CD4-positive, alpha-beta memory T cell (primary cell): ENCODE results near the gene CACHD1. TPM values are rescaled to one million over a fixed set of nuclear protein-coding genes. Genes with fewer than 3 reads are reported as not detected.
A peak's percentile ranks its signal among the peaks of the same experiment; 100 is the strongest.

Source experiments
- CTCF ChIA-PET: fragments of 350-600 bp; sonication (Branson Sonifier 250); formaldehyde crosslinking; loops from one replicate; lab custom pipeline; 2021; ENCODE audit warnings: inconsistent platforms; ENCODE audit not compliant: partially characterized antibody; lab: Charles Lee
- POLR2A ChIA-PET: fragments of 350-600 bp; sonication (Branson Sonifier 250); formaldehyde crosslinking; loops from one replicate; lab custom pipeline; 2021; ENCODE audit not compliant: partially characterized antibody; lab: Charles Lee
- DNase-seq, 5 donors: peaks; one replicate each; pipeline versions ENCODE4 v3.0.0 to v3.0.0-alpha.2; 2020 to 2022; ENCODE audit warnings: mixed read lengths in 1 of 5
- H3K27ac ChIP-seq: one replicate; pipeline ENCODE4 v1.7.0; 2013; ENCODE audit warnings: low read depth, low read length
- H3K27me3 ChIP-seq: 2 replicates; pipeline ENCODE4 v1.7.0; 2013; ENCODE audit warnings: mild to moderate bottlenecking, low read length, moderate library complexity; ENCODE audit not compliant: insufficient read depth
- H3K36me3 ChIP-seq: 2 replicates; pipeline ENCODE4 v1.7.0; 2013; ENCODE audit warnings: mild to moderate bottlenecking, low read length, moderate library complexity; ENCODE audit not compliant: insufficient read depth
- H3K4me1 ChIP-seq: 2 replicates; pipeline ENCODE4 v1.7.0; 2013; ENCODE audit warnings: mild to moderate bottlenecking, low read length, moderate library complexity; ENCODE audit not compliant: insufficient read depth
- H3K4me3 ChIP-seq, 2 donors: one replicate each; pipeline ENCODE4 v1.7.0; 2013; ENCODE audit warnings: low read length in 2 of 2, mild to moderate bottlenecking in 1 of 2
- H3K9me3 ChIP-seq, 2 donors: one replicate each; pipeline ENCODE4 v1.7.0; 2013; ENCODE audit warnings: low read length in 2 of 2, control low read depth in 1 of 2; ENCODE audit not compliant: control insufficient read depth in 1 of 2
- H3K27ac Mint-ChIP-seq, 7 donors: one replicate each; pipeline ENCODE4 v1.8.0; 2020 to 2021; ENCODE audit warnings: mixed read lengths in 7 of 7, mild to moderate bottlenecking in 6 of 7, inconsistent platforms in 3 of 7, moderate library complexity in 3 of 7
- H3K27me3 Mint-ChIP-seq, 2 donors: one replicate each; pipeline ENCODE4 v1.8.0; 2020 to 2021; ENCODE audit warnings: mixed read lengths in 2 of 2
- H3K36me3 Mint-ChIP-seq, 2 donors: one replicate each; pipeline ENCODE4 v1.8.0; 2020 to 2021; ENCODE audit warnings: mixed read lengths in 2 of 2, inconsistent platforms in 1 of 2, mild to moderate bottlenecking in 1 of 2
- H3K4me1 Mint-ChIP-seq, 4 donors: one replicate each; pipeline ENCODE4 v1.8.0; 2020 to 2021; ENCODE audit warnings: mixed read lengths in 4 of 4, mild to moderate bottlenecking in 1 of 4
- H3K4me3 Mint-ChIP-seq, 8 donors: one replicate each; pipeline ENCODE4 v1.8.0; 2020 to 2021; ENCODE audit warnings: mixed read lengths in 8 of 8, mild to moderate bottlenecking in 7 of 8, moderate library complexity in 6 of 8, inconsistent platforms in 3 of 8
- H3K9me3 Mint-ChIP-seq, 8 donors: one replicate each; pipeline ENCODE4 v1.8.0; 2020 to 2021; ENCODE audit warnings: mixed read lengths in 8 of 8, mild to moderate bottlenecking in 5 of 8, inconsistent platforms in 3 of 8, moderate library complexity in 1 of 8
- intact Hi-C: fragments of 100-400 bp; cut with micrococcal nuclease; formaldehyde crosslinking; loops from one replicate; pipeline ENCODE4 v1.15.1; 2023
- polyA plus RNA-seq, 2 donors: library from polyadenylated mRNA; unstranded; fragments of 300-500 nt; fragmentation: Illumina TruSeq; gene quantifications; one replicate each; pipeline ENCODE4 v1.2.3, GENCODE V29; 2021
- total RNA-seq, 2 experiments: library from RNA; stranded (reverse); gene quantifications; one replicate each; pipeline ENCODE4 v1.2.3, GENCODE V29; 2021

Gene CACHD1
- total and polyA plus RNA-seq, 4 experiments from 2014 or later: 0.11 to 0.17 TPM; not detected in 2

GRCh38 chr1:64630611-64631010, 160.7 kb downstream of the CACHD1 start:
- Mint-ChIP-seq H3K36me3 (no peaks in the 10 kb centered on the region), H3K9me3 (peaks cover 0 to 1% (median 0%) of the 10 kb centered on the region in 8 donors), H3K4me3 (peak overlapping the region; percentile 37 to 82 (median 68)), H3K27me3 (no peaks in the 10 kb centered on the region), H3K27ac (peak overlapping the region in 5 of 7 donors; percentile 10 to 54 (median 41)), H3K4me1 (peaks cover 10 to 20% (median 16%) of the 10 kb centered on the region in 4 donors)
- Histone ChIP-seq H3K27ac (no peak overlapping the region), H3K27me3 (no peaks in the 10 kb centered on the region), H3K36me3 (no peaks in the 10 kb centered on the region), H3K4me1 (no peaks in the 10 kb centered on the region), H3K4me3 (peak overlapping the region in 1 of 2 donors; percentile 19), H3K9me3 (no peaks in the 10 kb centered on the region)
- POLR2A ChIA-PET: no interaction called here
- CTCF ChIA-PET: no interaction called here
- intact Hi-C loops: no loop called here
- DNase-seq: peak in 1 of 5 donors; percentile 10

GRCh38 chr1:64631346-64632034, 161.6 kb downstream of the CACHD1 start:
- H3K4me3 Mint-ChIP-seq: peak overlapping the region in 5 of 8 donors; percentile 50 to 82 (median 69)
- CTCF ChIA-PET: no interaction called here

GRCh38 chr1:64632936-64633335, 163.0 kb downstream of the CACHD1 start:
- no peaks in the 10 kb centered on the region for H3K27me3 ChIP-seq
- H3K9me3 ChIP-seq: no peaks in the 10 kb centered on the region
- CTCF ChIA-PET: no interaction called here
- Mint-ChIP-seq H3K27me3 (no peaks in the 10 kb centered on the region), H3K9me3 (peaks cover 0 to 1% (median 0%) of the 10 kb centered on the region in 8 donors), H3K36me3 (no peaks in the 10 kb centered on the region), H3K4me3 (no peak overlapping the region), H3K4me1 (peaks cover 10 to 20% (median 16%) of the 10 kb centered on the region in 4 donors), H3K27ac (no peak overlapping the region)
- no peaks in the 10 kb centered on the region for H3K36me3 ChIP-seq
- intact Hi-C loops: no loop called here
- DNase-seq: no peak
- H3K4me1 ChIP-seq: no peaks in the 10 kb centered on the region
- POLR2A ChIA-PET: no interaction called here
- H3K4me3 ChIP-seq: no peak overlapping the region
- no peak overlapping the region for H3K27ac ChIP-seq

More at GRCh38 chr1:64631346-64632034, 161.6 kb downstream of the CACHD1 start:
- H3K4me1 ChIP-seq: no peaks in the 10 kb centered on the region
- no peak overlapping the region for H3K4me3 ChIP-seq
- intact Hi-C loops: no loop called here
- peaks cover 10 to 20% (median 16%) of the 10 kb centered on the region in 4 donors for H3K4me1 Mint-ChIP-seq
- H3K27me3 ChIP-seq: no peaks in the 10 kb centered on the region
- DNase-seq: no peak
- POLR2A ChIA-PET: no interaction called here
- no peaks in the 10 kb centered on the region for H3K9me3 ChIP-seq
- no peaks in the 10 kb centered on the region for H3K27me3 Mint-ChIP-seq
- no peak overlapping the region for H3K27ac ChIP-seq
- H3K27ac Mint-ChIP-seq: no peak overlapping the region
- no peaks in the 10 kb centered on the region for H3K36me3 ChIP-seq
- H3K36me3 Mint-ChIP-seq: no peaks in the 10 kb centered on the region
- H3K9me3 Mint-ChIP-seq: peaks cover 0 to 1% (median 0%) of the 10 kb centered on the region in 8 donors

- POLR2A ChIA-PET: no interaction called here
- intact Hi-C loops: no loop called here
- Histone ChIP-seq H3K9me3 (no peaks in the 10 kb centered on the region), H3K27me3 (peaks cover 4% of the 10 kb centered on the region), H3K36me3 (no peaks in the 10 kb centered on the region), H3K4me1 (no peaks in the 10 kb centered on the region), H3K27ac (no peak overlapping the region), H3K4me3 (no peak overlapping the region)
- no peaks in the 10 kb centered on the region for H3K36me3 Mint-ChIP-seq
- no peak overlapping the region for H3K27ac Mint-ChIP-seq
- DNase-seq: no peak
- CTCF ChIA-PET: no interaction called here
- H3K9me3 Mint-ChIP-seq: no peaks in the 10 kb centered on the region
- no peaks in the 10 kb centered on the region for H3K4me1 Mint-ChIP-seq
- no peak overlapping the region for H3K4me3 Mint-ChIP-seq
- H3K27me3 Mint-ChIP-seq: peaks cover 2 to 16% of the 10 kb centered on the region in 2 donors
Observed at GRCh38 chr1:64645735-64646134, 175.8 kb downstream of the CACHD1 start.

GRCh38 chr1:64650411-64650810, 180.5 kb downstream of the CACHD1 start:
- no peak overlapping the region for H3K27ac Mint-ChIP-seq

GRCh38 chr1:64651841-64652240, 181.9 kb downstream of the CACHD1 start:
- H3K27ac Mint-ChIP-seq: no peak overlapping the region
- CTCF ChIA-PET: no interaction called here

More at GRCh38 chr1:64650411-64650810, 180.5 kb downstream of the CACHD1 start:
- Mint-ChIP-seq H3K36me3 (no peaks in the 10 kb centered on the region), H3K4me3 (no peak overlapping the region), H3K4me1 (no peaks in the 10 kb centered on the region), H3K27me3 (peaks cover 9 to 21% of the 10 kb centered on the region in 2 donors), H3K9me3 (peaks cover 0 to 2% (median 0%) of the 10 kb centered on the region in 8 donors)
- H3K4me3 ChIP-seq: no peak overlapping the region
- CTCF ChIA-PET: no interaction called here
- H3K4me1 ChIP-seq: no peaks in the 10 kb centered on the region
- no peaks in the 10 kb centered on the region for H3K36me3 ChIP-seq
- peaks cover 4% of the 10 kb centered on the region for H3K27me3 ChIP-seq
- no peak overlapping the region for H3K27ac ChIP-seq
- no peaks in the 10 kb centered on the region for H3K9me3 ChIP-seq
- no peak for DNase-seq
- intact Hi-C loops: no loop called here
- POLR2A ChIA-PET: no interaction called here

GRCh38 chr1:64653466-64653865, 183.5 kb downstream of the CACHD1 start:
- Mint-ChIP-seq H3K27me3 (peaks cover 10 to 16% of the 10 kb centered on the region in 2 donors), H3K27ac (no peak overlapping the region), H3K36me3 (no peaks in the 10 kb centered on the region), H3K4me3 (no peak overlapping the region), H3K9me3 (peaks cover 0 to 2% (median 0%) of the 10 kb centered on the region in 8 donors), H3K4me1 (no peaks in the 10 kb centered on the region)
- no peak overlapping the region for H3K27ac ChIP-seq
- H3K36me3 ChIP-seq: no peaks in the 10 kb centered on the region
- no peaks in the 10 kb centered on the region for H3K9me3 ChIP-seq
- ChIA-PET CTCF (interaction anchor here (0.6 kb wide), 1 partner anchor 64 kb away, joined by 3 read pairs; no protein-coding TSS in a partner anchor), POLR2A (no interaction called here)
- no peaks in the 10 kb centered on the region for H3K27me3 ChIP-seq
- intact Hi-C loops: no loop called here
- no peak overlapping the region for H3K4me3 ChIP-seq
- no peaks in the 10 kb centered on the region for H3K4me1 ChIP-seq
- no peak for DNase-seq

More at GRCh38 chr1:64651841-64652240, 181.9 kb downstream of the CACHD1 start:
- intact Hi-C loops: no loop called here
- Histone ChIP-seq H3K4me3 (no peak overlapping the region), H3K27me3 (peaks cover 4% of the 10 kb centered on the region), H3K36me3 (no peaks in the 10 kb centered on the region), H3K9me3 (no peaks in the 10 kb centered on the region), H3K4me1 (no peaks in the 10 kb centered on the region), H3K27ac (no peak overlapping the region)
- POLR2A ChIA-PET: no interaction called here
- Mint-ChIP-seq H3K27me3 (peaks cover 10 to 21% of the 10 kb centered on the region in 2 donors), H3K9me3 (peaks cover 0 to 2% (median 0%) of the 10 kb centered on the region in 8 donors), H3K4me3 (no peak overlapping the region), H3K4me1 (no peaks in the 10 kb centered on the region), H3K36me3 (no peaks in the 10 kb centered on the region)
- no peak for DNase-seq
